Naive B cell (primary cell): ENCODE measurements around the gene CORO2A. TPM values are rescaled to one million over a fixed set of nuclear protein-coding genes. Genes with fewer than 3 reads are reported as not detected.

Experiments
- ATAC-seq, 2 donors: fragments of 150-1000 bp; cut with Tn5 transposase; 2 replicates each; pipeline ENCODE4 v1.10.0; 2021; ENCODE audit warnings: low read depth in 2 of 2, mild to moderate bottlenecking in 2 of 2, moderate library complexity in 2 of 2
- DNase-seq: peaks from one replicate; pipeline ENCODE4 v3.0.0; 2022
- H3K27ac Mint-ChIP-seq, 6 donors: one replicate each; pipeline ENCODE4 v1.8.0; 2020 to 2022; ENCODE audit warnings: mild to moderate bottlenecking in 6 of 6, mixed read lengths in 6 of 6, moderate library complexity in 5 of 6, inconsistent platforms in 2 of 6
- H3K27me3 Mint-ChIP-seq, 3 donors: one replicate each; pipeline ENCODE4 v1.8.0; 2021 to 2022; ENCODE audit warnings: mixed read lengths in 3 of 3, mild to moderate bottlenecking in 1 of 3
- H3K36me3 Mint-ChIP-seq, 2 donors: one replicate each; pipeline ENCODE4 v1.8.0; 2020 to 2022; ENCODE audit warnings: mixed read lengths in 2 of 2, inconsistent platforms in 1 of 2, mild to moderate bottlenecking in 1 of 2
- H3K4me1 Mint-ChIP-seq, 3 donors: one replicate each; pipeline ENCODE4 v1.8.0; 2020 to 2022; ENCODE audit warnings: mixed read lengths in 3 of 3, inconsistent platforms in 1 of 3, mild to moderate bottlenecking in 1 of 3, moderate library complexity in 1 of 3
- H3K4me3 Mint-ChIP-seq, 8 donors: one replicate each; pipeline ENCODE4 v1.8.0; 2020 to 2022; ENCODE audit warnings: mild to moderate bottlenecking in 8 of 8, mixed read lengths in 8 of 8, moderate library complexity in 8 of 8, inconsistent platforms in 2 of 8
- H3K9me3 Mint-ChIP-seq, 7 donors: one replicate each; pipeline ENCODE4 v1.8.0; 2020 to 2022; ENCODE audit warnings: mixed read lengths in 7 of 7, mild to moderate bottlenecking in 5 of 7, inconsistent platforms in 2 of 7, moderate library complexity in 1 of 7
- polyA plus RNA-seq, 6 donors: library from polyadenylated mRNA; unstranded; fragments of 300-500 nt; fragmentation: Illumina TruSeq; gene quantifications; one replicate each; pipeline ENCODE4 v1.2.3, GENCODE V29; 2021; ENCODE audit warnings: low read depth in 6 of 6

CORO2A gene
- polyA plus RNA-seq, 6 donors from 2014 or later = 0.49 to 2.3 (median 0.87) TPM; not detected in 1

- ATAC-seq = no peak
- no peaks in the 10 kb centered on the region for H3K36me3 Mint-ChIP-seq
- no peaks in the 10 kb centered on the region for H3K9me3 Mint-ChIP-seq
- peak overlapping the region in 1 of 6 donors; percentile 44 for H3K27ac Mint-ChIP-seq
- peaks cover 2 to 7% (median 4%) of the 10 kb centered on the region in 3 donors for H3K4me1 Mint-ChIP-seq
- no peak for DNase-seq
- no peaks in the 10 kb centered on the region for H3K27me3 Mint-ChIP-seq
- no peak overlapping the region for H3K4me3 Mint-ChIP-seq
Observed at GRCh38 chr9:98148486-98148885, 44.0 kb downstream of the CORO2A start.

DNA sequence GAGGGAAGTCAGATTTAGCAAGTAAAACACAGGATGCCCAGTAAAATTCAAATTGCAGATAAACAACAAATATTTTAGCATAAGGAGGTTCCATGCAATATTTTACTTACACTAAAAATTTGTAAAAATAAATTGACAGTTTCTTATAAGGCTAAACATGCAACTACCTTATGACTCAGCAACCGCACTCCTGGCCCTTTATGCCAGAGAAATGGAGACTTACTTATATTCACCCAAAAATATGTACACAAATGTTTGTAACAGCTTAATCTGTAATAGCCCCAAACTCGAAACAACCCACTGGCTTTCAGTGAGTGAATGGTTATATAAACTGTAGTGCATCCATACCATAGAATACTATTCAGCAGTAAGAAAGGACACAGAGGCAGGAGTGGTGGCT is 44.9 kb downstream of the CORO2A start:
- Mint-ChIP-seq H3K9me3 (no peaks in the 10 kb centered on the region), H3K4me1 (peaks cover 2 to 7% (median 4%) of the 10 kb centered on the region in 3 donors), H3K36me3 (no peaks in the 10 kb centered on the region), H3K27ac (no peak overlapping the region), H3K4me3 (no peak overlapping the region), H3K27me3 (no peaks in the 10 kb centered on the region)
- no peak for DNase-seq
- ATAC-seq = no peak

DNA sequence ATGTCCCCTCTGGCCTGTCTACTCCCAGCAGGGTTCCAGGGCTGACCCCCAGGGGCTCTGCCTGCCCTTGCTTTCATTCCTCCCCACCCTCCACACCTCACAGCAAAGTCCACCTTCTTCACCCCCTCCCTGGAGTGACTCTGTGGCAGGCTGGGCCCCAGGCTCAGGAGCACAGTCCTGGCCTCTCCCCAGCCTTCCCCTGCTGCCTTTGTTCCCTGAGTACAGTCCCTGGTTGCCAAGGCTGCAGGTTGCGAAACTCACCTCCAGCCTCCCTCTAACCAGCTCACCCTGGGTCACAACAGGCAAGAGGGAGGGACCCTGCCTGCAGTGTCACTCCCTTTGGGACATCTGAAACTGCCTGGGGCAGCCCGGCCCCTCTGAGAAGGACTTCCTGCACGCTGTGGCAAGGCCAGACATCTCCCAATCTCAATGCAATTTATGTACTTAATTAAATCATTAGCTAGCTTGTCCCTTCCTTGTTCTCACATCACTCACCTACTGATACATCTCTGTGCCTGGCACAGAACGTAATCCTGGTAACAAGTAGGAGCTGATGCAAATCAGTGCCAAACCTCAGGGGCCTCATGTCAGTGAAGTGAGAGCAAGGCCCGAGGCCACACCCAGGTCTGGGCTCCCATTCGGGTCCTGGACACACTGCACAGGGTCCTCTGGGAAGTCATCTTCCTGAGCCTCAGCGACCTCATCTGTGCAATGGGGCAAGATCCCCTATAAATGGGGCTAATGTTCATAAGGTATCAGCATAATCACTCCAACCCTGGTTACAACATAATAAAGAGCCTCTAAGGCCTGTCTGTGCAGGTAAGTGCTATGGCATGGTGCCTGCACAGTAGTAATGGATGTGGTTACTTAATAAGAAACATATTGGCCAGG is 46.1 kb downstream of the CORO2A start:
- peaks cover 2 to 7% (median 4%) of the 10 kb centered on the region in 3 donors for H3K4me1 Mint-ChIP-seq
- H3K27ac Mint-ChIP-seq = peak overlapping the region in 2 of 6 donors; percentile 5 to 20

GRCh38 chr9:98144631-98145030 is 47.8 kb downstream of the CORO2A start:
- no peak for ATAC-seq
- Mint-ChIP-seq H3K4me1 (peaks cover 2 to 7% (median 4%) of the 10 kb centered on the region in 3 donors), H3K36me3 (no peaks in the 10 kb centered on the region), H3K9me3 (no peaks in the 10 kb centered on the region), H3K4me3 (no peak overlapping the region), H3K27me3 (no peaks in the 10 kb centered on the region), H3K27ac (peak overlapping the region in 3 of 6 donors; percentile 16 to 92 (median 32))
- DNase-seq = no peak

More for the DNA sequence above, 46.1 kb downstream of the CORO2A start:
- Mint-ChIP-seq H3K4me3 (peak overlapping the region in 1 of 8 donors; percentile 42), H3K36me3 (no peaks in the 10 kb centered on the region), H3K27me3 (no peaks in the 10 kb centered on the region), H3K9me3 (no peaks in the 10 kb centered on the region)
- DNase-seq (no peak), ATAC-seq (no peak)

- DNase-seq = no peak
- ATAC-seq = no peak
- H3K9me3 Mint-ChIP-seq = no peaks in the 10 kb centered on the region
- H3K4me3 Mint-ChIP-seq = peak overlapping the region in 1 of 8 donors; percentile 29
- no peaks in the 10 kb centered on the region for H3K27me3 Mint-ChIP-seq
- peaks cover 2 to 7% (median 4%) of the 10 kb centered on the region in 3 donors for H3K4me1 Mint-ChIP-seq
- H3K36me3 Mint-ChIP-seq = no peaks in the 10 kb centered on the region
- peak overlapping the region in 2 of 6 donors; percentile 1 to 47 for H3K27ac Mint-ChIP-seq
Observed at GRCh38 chr9:98144076-98144475, 48.4 kb downstream of the CORO2A start.

GRCh38 chr9:98142925-98143481 is 49.4 kb downstream of the CORO2A start:
- no peak overlapping the region for H3K4me3 Mint-ChIP-seq
- DNase-seq (no peak), ATAC-seq (no peak)
- no peak overlapping the region for H3K27ac Mint-ChIP-seq
- no peaks in the 10 kb centered on the region for H3K36me3 Mint-ChIP-seq
- no peaks in the 10 kb centered on the region for H3K9me3 Mint-ChIP-seq
- no peaks in the 10 kb centered on the region for H3K27me3 Mint-ChIP-seq
- peaks cover 2 to 7% (median 4%) of the 10 kb centered on the region in 3 donors for H3K4me1 Mint-ChIP-seq

GRCh38 chr9:98142182-98142907 is 50.1 kb downstream of the CORO2A start:
- Mint-ChIP-seq H3K4me3 (no peak overlapping the region), H3K36me3 (no peaks in the 10 kb centered on the region), H3K27ac (no peak overlapping the region), H3K27me3 (no peaks in the 10 kb centered on the region), H3K4me1 (peaks cover 2 to 7% (median 4%) of the 10 kb centered on the region in 3 donors), H3K9me3 (no peaks in the 10 kb centered on the region)
- DNase-seq (no peak), ATAC-seq (no peak)

DNA sequence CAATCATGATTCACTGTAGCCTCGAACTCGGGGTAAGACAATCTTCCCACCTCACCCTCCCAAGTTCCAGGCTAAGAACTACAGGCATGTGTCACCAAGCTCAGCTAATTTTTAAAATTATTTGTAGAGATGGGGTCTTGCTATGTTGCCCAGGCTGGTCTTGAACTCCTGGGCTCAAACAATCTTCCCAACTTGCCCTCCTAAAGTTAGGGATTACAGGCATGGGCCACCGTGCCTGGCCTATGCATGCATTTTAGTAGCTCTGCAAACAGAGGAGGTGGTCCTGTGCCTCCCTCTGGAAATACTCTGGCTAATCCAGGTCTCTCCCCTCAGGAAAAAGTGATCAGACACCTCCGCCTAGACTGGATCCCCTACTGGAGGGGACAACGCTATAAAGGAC is 51.9 kb downstream of the CORO2A start:
- Mint-ChIP-seq H3K36me3 (no peaks in the 10 kb centered on the region), H3K27me3 (no peaks in the 10 kb centered on the region), H3K9me3 (no peaks in the 10 kb centered on the region), H3K4me3 (no peak overlapping the region), H3K27ac (no peak overlapping the region), H3K4me1 (no peaks in the 10 kb centered on the region)
- DNase-seq (no peak), ATAC-seq (no peak)

DNA sequence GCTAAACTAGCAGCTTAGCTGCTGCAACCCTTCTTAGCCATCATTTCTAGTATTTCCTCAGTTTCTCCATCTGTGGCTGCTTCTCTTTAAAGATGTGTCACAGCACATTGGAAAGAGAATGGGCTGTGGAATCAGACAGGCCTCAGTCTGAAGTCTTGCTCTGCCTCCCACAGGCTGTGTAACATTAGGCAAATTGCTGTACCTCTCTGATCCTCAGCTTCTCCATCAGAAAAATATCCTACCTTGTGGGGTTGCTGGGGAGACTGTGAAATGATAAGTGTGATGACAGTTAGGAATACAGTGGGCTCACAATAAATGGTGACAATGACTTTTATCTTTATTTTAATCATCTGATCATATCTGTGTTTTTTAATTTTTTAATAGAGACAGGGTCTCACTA is 55.9 kb downstream of the CORO2A start:
- H3K27me3 Mint-ChIP-seq = no peaks in the 10 kb centered on the region
- H3K9me3 Mint-ChIP-seq = no peaks in the 10 kb centered on the region
- DNase-seq (no peak), ATAC-seq (no peak)
- peaks cover 9 to 16% (median 14%) of the 10 kb centered on the region in 3 donors for H3K4me1 Mint-ChIP-seq
- peak overlapping the region in 2 of 6 donors; percentile 7 to 21 for H3K27ac Mint-ChIP-seq
- no peak overlapping the region for H3K4me3 Mint-ChIP-seq
- H3K36me3 Mint-ChIP-seq = no peaks in the 10 kb centered on the region

DNA sequence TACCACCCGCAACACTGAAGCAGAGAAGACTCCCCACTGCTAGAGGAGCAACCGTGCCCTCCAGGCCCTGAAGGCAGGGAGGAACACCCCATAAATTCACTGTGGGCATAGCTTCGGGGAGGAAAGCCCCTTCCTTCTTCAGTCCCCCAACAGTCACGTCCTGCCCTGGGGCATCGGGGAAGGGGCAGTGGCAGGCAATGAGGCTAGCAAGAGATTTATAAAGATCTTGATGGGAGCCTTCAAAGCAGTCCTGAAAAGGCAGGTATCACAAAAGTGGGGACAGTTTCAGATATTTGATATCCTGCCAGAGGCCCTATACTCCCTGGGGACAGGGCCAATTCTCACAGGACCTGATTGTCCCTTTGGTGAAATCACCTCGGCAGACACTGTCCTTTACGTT is 56.5 kb downstream of the CORO2A start:
- peaks cover 9 to 16% (median 14%) of the 10 kb centered on the region in 3 donors for H3K4me1 Mint-ChIP-seq
- no peak for DNase-seq
- no peaks in the 10 kb centered on the region for H3K27me3 Mint-ChIP-seq
- no peaks in the 10 kb centered on the region for H3K36me3 Mint-ChIP-seq
- peak overlapping the region in 1 of 6 donors; percentile 85 for H3K27ac Mint-ChIP-seq
- H3K4me3 Mint-ChIP-seq = no peak overlapping the region
- ATAC-seq = no peak
- H3K9me3 Mint-ChIP-seq = no peaks in the 10 kb centered on the region

DNA sequence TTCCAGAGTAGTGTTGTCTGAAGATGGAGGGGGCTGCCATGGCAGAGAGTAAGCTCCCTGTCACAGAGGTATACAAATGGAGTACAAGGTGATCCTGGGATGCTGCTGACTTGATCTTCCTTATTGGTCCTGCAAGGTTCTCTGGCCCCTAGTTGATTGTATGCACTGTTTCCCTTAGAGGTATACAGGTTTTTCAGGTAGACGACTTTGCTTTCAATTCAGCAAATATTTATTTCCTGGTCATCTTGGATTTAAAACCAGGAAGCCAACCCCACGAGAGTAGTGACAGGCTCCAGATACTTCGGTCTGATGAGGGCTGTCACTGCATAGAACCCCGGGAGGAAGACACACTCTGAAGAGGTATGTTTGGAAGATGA is 56.9 kb downstream of the CORO2A start:
- H3K4me3 Mint-ChIP-seq = no peak overlapping the region
- peak overlapping the region in 2 of 6 donors; percentile 73 to 85 for H3K27ac Mint-ChIP-seq
- H3K36me3 Mint-ChIP-seq = no peaks in the 10 kb centered on the region
- ATAC-seq = no peak
- peaks cover 13 to 16% (median 14%) of the 10 kb centered on the region in 3 donors for H3K4me1 Mint-ChIP-seq
- H3K27me3 Mint-ChIP-seq = no peaks in the 10 kb centered on the region
- no peaks in the 10 kb centered on the region for H3K9me3 Mint-ChIP-seq
- no peak for DNase-seq

GRCh38 chr9:98134702-98135557 is 57.5 kb downstream of the CORO2A start:
- H3K27me3 Mint-ChIP-seq = no peaks in the 10 kb centered on the region
- ATAC-seq (no peak), DNase-seq (no peak)
- H3K27ac Mint-ChIP-seq = peak overlapping the region in 2 of 6 donors; percentile 56 to 73
- no peaks in the 10 kb centered on the region for H3K9me3 Mint-ChIP-seq
- no peaks in the 10 kb centered on the region for H3K36me3 Mint-ChIP-seq
- H3K4me1 Mint-ChIP-seq = peaks cover 13 to 21% (median 14%) of the 10 kb centered on the region in 3 donors
- H3K4me3 Mint-ChIP-seq = no peak overlapping the region
